Measurements from ENCODE around the gene FASTK.
A peak's percentile ranks its signal among the peaks of the same experiment; 100 is the strongest.

Gene FASTK

DNA sequence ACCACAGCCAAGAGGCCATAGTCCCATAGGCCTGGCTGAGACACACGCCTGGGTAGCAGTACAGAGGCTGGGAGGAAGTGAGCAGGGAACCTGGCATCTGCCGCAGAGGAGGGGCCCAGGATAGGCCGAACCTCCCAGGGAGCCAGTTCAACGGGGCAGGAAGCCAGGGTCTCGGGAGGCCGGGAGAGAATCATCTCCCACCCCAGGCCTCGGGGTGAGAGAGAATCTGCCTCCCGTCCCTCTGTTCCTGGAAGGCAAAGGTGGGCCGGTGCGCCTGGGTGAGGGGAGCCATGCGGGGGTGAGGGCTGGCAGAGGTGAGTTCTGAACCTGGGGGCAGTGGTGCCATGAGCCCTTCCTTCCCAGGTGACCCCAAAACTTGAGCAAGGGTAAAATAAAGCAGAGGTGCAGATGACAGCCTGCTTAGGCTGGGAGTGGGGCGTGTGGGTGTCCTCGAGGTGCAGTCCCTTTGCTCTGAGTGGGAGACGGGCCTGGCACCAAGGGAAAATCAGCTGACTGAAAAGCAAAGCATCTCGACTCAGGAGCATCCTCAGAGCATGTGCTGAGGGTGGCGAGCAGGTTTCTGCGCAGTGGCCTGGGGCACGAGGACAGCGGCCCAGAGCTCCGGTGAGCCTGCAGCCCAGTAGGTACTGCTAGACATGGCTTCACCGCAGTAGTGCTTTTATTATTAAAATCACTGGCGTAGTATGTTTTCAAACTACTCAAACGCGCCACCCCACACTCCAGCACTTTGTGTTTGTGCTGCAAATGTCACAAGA, 21.2 kb upstream of the FASTK start:
- TF ChIP-seq, protein P1, sequence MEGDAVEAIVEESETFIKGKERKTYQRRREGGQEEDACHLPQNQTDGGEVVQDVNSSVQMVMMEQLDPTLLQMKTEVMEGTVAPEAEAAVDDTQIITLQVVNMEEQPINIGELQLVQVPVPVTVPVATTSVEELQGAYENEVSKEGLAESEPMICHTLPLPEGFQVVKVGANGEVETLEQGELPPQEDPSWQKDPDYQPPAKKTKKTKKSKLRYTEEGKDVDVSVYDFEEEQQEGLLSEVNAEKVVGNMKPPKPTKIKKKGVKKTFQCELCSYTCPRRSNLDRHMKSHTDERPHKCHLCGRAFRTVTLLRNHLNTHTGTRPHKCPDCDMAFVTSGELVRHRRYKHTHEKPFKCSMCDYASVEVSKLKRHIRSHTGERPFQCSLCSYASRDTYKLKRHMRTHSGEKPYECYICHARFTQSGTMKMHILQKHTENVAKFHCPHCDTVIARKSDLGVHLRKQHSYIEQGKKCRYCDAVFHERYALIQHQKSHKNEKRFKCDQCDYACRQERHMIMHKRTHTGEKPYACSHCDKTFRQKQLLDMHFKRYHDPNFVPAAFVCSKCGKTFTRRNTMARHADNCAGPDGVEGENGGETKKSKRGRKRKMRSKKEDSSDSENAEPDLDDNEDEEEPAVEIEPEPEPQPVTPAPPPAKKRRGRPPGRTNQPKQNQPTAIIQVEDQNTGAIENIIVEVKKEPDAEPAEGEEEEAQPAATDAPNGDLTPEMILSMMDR (conservative IDR thresholded peaks at IDR 0.05; ENCODE audit: low read depth): no peak
- POLR2A ChIA-PET (ENCODE audit: low non-redundant PET): no interaction called here
- H3K27ac ChIP-seq: peak overlapping the region; percentile 26
- no peak for DNase-seq (ENCODE audit: low spot score)
- CTCF ChIA-PET: no interaction called here

DNA sequence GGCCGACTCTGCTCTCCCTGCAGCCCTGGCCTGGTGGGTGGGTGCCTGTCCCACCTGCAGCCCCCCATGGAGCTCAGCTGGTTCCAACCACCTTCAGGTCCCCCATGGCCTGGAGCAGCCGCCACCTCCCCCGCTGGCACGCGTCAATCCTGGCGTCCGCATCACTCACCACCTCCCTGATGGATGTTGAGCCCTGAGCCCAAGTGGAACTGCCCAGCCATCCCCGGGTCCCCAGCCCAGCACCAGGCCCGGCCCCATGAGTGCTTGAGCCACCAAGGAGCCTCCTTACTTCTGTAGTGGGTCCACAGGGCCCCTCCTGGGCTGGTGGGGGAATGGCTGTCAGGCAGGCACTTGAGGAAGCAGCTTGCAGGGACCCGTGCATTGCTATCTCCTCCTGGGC, 20.3 kb upstream of the FASTK start:
- CTCF ChIA-PET: no interaction called here
- POLR2A ChIA-PET (ENCODE audit: low non-redundant PET): no interaction called here
- peak overlapping the region; percentile 26 for H3K27ac ChIP-seq
- TF ChIP-seq, protein P1 (conservative IDR thresholded peaks at IDR 0.05; ENCODE audit: low read depth): no peak
- DNase-seq (ENCODE audit: low spot score): no peak

DNA sequence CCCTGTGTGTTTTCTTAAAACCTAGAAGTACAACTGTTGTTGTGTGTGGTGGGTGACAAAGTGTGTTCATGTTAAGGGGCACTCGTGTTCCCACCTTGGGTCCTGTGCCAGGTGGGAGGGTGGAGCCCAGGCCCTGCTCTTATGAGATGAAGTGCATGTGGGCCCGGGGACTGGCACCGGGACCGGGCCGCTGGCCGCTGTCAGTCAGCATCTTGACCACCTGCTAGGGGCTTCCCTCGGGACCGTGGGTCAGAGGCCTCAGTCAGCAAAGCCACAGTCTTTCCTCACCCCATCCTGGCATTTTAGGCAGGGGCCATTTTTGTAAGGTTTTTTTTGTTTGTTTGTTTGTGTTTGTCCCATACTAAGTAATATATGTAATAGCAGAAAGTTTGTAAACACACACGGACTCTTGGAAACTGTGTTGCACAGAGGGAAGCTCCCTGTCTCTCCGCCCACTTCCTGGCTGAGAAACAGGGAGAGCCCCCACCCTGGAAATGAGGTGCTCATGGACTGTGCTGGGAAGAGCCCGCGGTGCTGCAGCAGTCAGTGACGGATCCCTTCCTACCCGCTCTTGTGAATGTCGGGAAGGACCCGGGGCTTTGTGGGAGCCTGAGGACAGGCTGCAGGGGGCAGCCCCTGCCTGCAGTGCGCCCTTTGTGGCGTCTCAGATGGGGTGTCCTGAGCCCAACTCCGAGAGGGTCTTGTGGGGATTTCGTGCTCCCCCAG, 19.0 kb upstream of the FASTK start:
- TF ChIP-seq, protein P1 (conservative IDR thresholded peaks at IDR 0.05; ENCODE audit: low read depth): no peak
- no peak for DNase-seq (ENCODE audit: low spot score)
- POLR2A ChIA-PET (ENCODE audit: low non-redundant PET): no interaction called here
- H3K27ac ChIP-seq: peak overlapping the region; percentile 26; the same call in 1 of the 2 replicates
- CTCF ChIA-PET: no interaction called here

DNA sequence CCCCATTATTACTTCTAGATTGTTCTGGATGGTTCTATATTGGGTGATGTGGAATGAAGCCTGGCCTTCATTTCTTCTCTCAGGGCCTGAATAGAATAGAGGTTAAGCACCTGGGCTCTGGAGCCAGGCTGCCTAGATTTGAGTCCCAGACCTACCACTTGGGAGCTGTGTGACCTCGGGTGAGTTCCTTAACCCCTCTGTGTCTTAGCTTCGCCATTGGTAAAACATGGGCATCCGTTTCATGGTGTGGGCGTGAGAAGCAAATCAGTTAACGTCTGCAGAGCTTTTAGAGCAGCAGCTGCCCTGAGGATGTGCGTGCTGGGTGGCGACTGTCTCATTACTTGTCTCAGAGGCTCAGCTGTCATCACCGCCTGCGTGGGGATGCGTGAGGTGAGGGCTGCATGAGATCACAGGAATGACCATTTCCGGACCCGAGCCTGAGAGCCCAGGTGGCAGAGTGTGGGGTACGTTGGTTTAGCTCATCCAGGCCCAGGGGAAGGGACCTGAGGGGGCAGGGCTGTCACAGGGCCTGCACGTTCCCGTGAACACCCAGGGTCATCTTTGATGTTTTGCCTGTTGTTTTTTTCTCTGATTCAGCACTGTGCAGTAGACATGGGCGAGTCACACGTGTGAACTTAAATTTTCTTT, 15.3 kb upstream of the FASTK start:
- H3K27ac ChIP-seq: peak overlapping the region; percentile 9; the same call in 1 of the 2 replicates
- ChIA-PET CTCF (interaction anchor here (0.5 kb wide), 1 partner anchor 1711 kb away, joined by 4 read pairs; no protein-coding TSS in a partner anchor), POLR2A (ENCODE audit: low non-redundant PET) (no interaction called here)
- no peak for DNase-seq (ENCODE audit: low spot score)
- TF ChIP-seq, protein P1 (conservative IDR thresholded peaks at IDR 0.05; ENCODE audit: low read depth): no peak

DNA sequence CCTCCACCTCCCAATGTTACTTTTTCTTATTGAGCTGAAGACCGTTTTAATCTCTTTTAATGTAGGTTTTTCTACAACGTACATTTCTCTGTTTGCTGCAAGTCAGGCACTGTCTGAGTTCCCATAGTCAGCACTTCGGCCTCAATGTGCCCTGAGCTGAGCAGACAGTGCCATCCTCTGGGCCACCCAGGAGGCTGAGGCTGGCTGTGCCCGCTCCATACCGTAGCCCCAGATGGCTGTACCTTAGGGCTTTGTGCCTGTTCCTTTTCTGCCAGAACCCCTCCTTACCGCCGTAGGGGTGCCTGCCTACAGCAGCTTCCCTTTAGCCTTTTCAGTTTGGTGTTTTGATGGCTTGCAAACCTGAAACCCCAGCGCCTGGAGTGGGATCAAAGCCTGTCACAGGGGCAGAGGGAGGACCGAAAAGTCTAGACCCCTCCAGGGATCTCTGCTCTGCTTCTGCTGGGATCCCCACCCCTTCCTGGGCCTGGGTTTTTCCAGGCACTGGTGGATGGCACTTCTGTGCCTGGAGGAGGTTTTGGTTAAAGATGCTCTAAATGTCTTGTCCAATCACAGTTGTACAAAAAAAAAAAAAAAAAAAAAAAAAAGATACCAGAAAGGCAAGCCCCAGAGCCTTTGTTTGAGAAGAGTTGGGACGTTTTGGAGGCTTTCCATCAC, 14.7 kb upstream of the FASTK start:
- ChIA-PET CTCF (interaction anchor here (0.5 kb wide), 1 partner anchor 1710 kb away, joined by 4 read pairs; no protein-coding TSS in a partner anchor), POLR2A (ENCODE audit: low non-redundant PET) (interaction anchor here (0.6 kb wide), 1 partner anchor 439 kb away, joined by 5 read pairs; no protein-coding TSS in a partner anchor)
- DNase-seq (ENCODE audit: low spot score): no peak
- H3K27ac ChIP-seq: peak overlapping the region; percentile 49
- TF ChIP-seq, protein P1 (conservative IDR thresholded peaks at IDR 0.05; ENCODE audit: low read depth): no peak

DNA sequence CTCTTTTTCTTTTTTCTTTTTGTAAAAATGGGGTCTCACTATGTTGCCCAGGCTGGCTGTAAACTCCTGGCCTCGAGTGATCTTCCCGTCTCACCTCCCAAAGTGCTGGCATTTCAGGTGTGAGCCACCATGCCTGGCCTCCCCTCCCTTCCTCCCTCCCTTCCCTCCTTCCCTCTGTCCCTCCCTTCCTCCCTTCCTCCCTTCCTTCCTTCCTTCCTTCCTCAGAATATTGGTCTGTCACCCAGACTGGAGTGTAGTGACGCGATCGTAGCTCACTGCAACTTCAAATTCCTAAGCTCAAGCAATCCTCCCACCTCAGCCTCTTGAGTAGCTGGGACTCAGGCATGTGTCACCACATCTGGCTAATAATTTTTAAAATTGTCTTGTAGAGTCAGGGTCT, 14.1 kb upstream of the FASTK start:
- ChIA-PET CTCF (no interaction called here), POLR2A (ENCODE audit: low non-redundant PET) (interaction anchor here (0.6 kb wide), 1 partner anchor 440 kb away, joined by 5 read pairs; no protein-coding TSS in a partner anchor)
- TF ChIP-seq, protein P1 (conservative IDR thresholded peaks at IDR 0.05; ENCODE audit: low read depth): no peak
- peak overlapping the region; percentile 49 for H3K27ac ChIP-seq
- no peak for DNase-seq (ENCODE audit: low spot score)

Measured in RWPE1 (cell line).